ENCODE measurements around the gene SMOC2. TPM values are rescaled to one million over a fixed set of nuclear protein-coding genes. Genes with fewer than 3 reads are reported as not detected.

The SMOC2 gene
- total RNA-seq, 8 experiments from 2014 or later: 0.15 to 31.4 (median 0.94) TPM; not detected in 2

DNA sequence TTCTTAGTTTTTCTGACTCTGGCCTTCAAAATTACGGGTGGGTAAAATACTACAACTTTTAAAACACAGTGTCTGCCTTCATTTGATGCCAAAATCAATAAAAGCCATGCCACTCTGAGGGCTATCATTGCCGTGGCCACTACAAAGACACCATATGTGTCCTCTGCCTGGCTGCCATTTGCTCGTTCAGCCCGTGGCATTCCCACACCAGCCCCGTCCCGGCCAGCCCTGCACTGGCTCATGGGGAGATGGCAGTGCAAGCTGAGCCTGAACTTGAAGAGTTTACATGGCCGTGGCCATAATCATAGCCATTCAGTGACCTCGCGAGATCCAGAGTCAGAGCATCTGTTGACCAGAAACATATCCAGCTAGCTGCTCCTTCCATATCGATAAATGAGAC lies 79.2 kb downstream of the SMOC2 start:
- Histone ChIP-seq H3K4me1 (replicated peaks in 1 of 2) (no peaks in the 10 kb centered on the region), H3K4me3 (no peak overlapping the region), H3K27ac (no peak overlapping the region)
- WGBS, 10 experiments: 4 to 94% (median 82%) methylated on average over 1 to 10 of the region's 10 CpGs; no CpG with 5 or more reads in 1 of the 10 experiments
- in situ Hi-C loops (cut with MboI; ENCODE audit: low pct_unique_long_range_greater_than_20kb in 2 of 9, low sequenced_read_pairs in 9 of 9, unreplicated experiment in 9 of 9): no loop called here
- no peak for ATAC-seq (replicated peaks in 6 of 8)

DNA sequence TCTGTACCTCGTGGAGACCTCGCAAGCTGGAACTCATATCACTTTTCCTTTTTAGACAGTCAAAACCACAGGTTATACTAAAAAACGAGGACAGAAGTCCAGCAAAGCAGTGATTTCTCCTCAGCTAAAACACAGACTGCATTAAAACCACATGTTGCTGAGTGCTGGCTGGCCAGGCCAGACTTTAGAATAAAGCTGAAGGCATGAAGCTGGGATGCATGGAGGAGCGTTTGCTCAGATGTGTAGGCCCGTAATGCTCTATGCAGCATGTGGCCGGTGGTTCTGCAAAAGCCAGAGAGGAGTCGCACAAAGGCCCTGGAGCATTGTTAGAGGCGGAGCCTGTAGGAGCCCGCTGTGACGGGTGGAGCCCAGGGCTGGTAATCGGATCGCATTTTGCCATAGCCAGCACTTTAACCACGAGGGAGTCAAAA lies 83.6 kb downstream of the SMOC2 start:
- no peaks in the 10 kb centered on the region for H3K4me1 ChIP-seq (replicated peaks in 1 of 2)
- H3K27ac ChIP-seq: no peak overlapping the region
- no peak overlapping the region for H3K4me3 ChIP-seq
- WGBS, 10 experiments: 5 to 83% (median 70%) methylated on average over 1 to 11 of the region's 13 CpGs; no CpG with 5 or more reads in 3 of the 10 experiments
- ATAC-seq (replicated peaks in 6 of 8): peak in 1 of 8 experiments; percentile 38
- in situ Hi-C loops (cut with MboI; ENCODE audit: low pct_unique_long_range_greater_than_20kb in 2 of 9, low sequenced_read_pairs in 9 of 9, unreplicated experiment in 9 of 9): no loop called here

DNA sequence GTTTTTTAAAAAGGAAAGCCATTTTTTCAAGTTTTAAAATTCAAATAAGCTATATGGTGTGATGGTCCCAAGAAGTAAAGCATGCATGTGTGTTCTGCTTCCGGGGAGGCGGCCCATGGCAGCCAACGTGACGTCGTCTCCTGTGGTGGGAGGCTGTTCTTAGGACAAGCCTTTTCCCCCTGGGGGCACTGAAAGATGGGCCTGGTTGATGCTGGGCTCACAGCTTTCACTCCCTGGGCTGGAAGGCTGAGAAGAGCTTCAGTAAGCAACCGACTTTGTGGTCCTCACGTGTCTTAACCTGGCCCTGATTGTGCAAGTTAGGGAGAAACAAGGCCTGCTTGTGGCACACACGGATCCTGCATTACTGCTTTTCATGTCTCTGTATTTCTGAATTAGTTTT lies 84.1 kb downstream of the SMOC2 start:
- H3K27ac ChIP-seq: no peak overlapping the region
- 60 to 100% (median 80%) methylated on average over 1 to 4 of the region's 8 CpGs; no CpG with 5 or more reads in 3 of the 10 experiments for WGBS, 10 experiments
- ATAC-seq (replicated peaks in 6 of 8): no peak
- in situ Hi-C loops (cut with MboI; ENCODE audit: low pct_unique_long_range_greater_than_20kb in 2 of 9, low sequenced_read_pairs in 9 of 9, unreplicated experiment in 9 of 9): no loop called here
- no peak overlapping the region for H3K4me3 ChIP-seq
- peaks cover 0 to 4% of the 10 kb centered on the region in 2 donors for H3K4me1 ChIP-seq (replicated peaks in 1 of 2)

DNA sequence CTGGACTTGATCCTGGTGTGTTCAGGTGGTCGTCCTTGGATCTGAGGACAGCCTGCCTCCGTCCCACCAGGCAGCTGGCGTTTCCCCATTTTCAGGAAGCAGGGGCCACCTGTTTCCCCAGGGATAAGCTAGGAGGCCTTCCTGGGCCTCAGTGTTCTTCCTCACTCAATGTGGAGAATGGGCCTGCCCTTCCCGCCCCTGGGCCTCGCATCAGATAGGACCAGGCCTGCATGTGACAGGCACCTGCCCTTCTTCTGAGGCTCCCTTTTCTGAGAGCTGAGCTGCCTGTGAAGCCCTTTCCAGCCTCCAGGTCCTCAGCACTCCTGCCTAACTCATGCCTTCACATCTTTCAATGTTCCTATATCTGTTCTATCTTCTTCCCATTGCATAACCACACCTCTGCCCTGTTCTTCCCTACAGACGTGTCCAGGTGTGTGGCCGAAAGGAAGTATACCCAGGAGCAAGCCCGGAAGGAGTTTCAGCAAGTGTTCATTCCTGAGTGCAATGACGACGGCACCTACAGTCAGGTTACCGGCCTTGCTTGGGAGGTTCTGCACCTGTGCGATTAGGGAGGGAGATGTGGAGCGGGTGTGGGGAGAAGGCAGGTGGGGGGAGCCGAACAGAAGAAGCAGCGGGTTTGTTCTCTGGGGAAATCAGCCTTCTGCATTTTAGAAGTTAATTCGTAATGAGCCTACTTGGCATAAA lies 85.1 kb downstream of the SMOC2 start:
- in situ Hi-C loops (cut with MboI; ENCODE audit: low pct_unique_long_range_greater_than_20kb in 2 of 9, low sequenced_read_pairs in 9 of 9, unreplicated experiment in 9 of 9): no loop called here
- no peak for ATAC-seq (replicated peaks in 6 of 8)

DNA sequence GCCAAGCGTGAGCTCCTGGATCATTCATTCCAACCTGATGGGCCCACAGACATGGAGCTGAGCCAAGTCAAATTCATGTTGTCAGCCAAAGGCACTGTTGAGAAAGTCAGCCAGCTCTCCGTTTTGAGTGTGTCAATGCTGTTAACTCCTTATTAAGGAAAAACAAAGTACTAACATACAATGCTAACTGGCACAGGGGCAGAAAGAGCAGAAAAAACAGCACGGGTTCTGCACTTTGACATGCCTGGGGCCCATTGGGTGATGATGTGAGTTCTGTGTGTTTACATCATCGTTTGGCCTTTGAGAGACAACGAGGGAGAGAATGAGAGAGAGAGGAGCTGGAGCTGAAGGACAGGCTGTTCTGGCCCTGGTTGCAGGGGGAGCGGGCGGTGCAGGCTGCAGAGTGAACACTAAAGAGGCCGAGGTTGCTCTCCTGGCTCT lies 85.9 kb downstream of the SMOC2 start:
- 0 to 100% (median 80%) methylated on average over 1 to 4 of the region's 8 CpGs; no CpG with 5 or more reads in 1 of the 10 experiments for WGBS, 10 experiments
- peaks cover 0 to 6% of the 10 kb centered on the region in 2 donors for H3K4me1 ChIP-seq (replicated peaks in 1 of 2)
- no peak overlapping the region for H3K27ac ChIP-seq
- H3K4me3 ChIP-seq: no peak overlapping the region
- in situ Hi-C loops (cut with MboI; ENCODE audit: low pct_unique_long_range_greater_than_20kb in 2 of 9, low sequenced_read_pairs in 9 of 9, unreplicated experiment in 9 of 9): no loop called here
- ATAC-seq (replicated peaks in 6 of 8): peak in 3 of 8 experiments; percentile 27 to 90 (median 36)

More for the DNA sequence above, 85.1 kb downstream of the SMOC2 start:
- H3K27ac ChIP-seq: no peak overlapping the region
- H3K4me3 ChIP-seq: no peak overlapping the region
- WGBS, 10 experiments: 55 to 100% (median 98%) methylated on average over 1 to 12 of the region's 16 CpGs; no CpG with 5 or more reads in 4 of the 10 experiments
- H3K4me1 ChIP-seq (replicated peaks in 1 of 2): peaks cover 0 to 6% of the 10 kb centered on the region in 2 donors

DNA sequence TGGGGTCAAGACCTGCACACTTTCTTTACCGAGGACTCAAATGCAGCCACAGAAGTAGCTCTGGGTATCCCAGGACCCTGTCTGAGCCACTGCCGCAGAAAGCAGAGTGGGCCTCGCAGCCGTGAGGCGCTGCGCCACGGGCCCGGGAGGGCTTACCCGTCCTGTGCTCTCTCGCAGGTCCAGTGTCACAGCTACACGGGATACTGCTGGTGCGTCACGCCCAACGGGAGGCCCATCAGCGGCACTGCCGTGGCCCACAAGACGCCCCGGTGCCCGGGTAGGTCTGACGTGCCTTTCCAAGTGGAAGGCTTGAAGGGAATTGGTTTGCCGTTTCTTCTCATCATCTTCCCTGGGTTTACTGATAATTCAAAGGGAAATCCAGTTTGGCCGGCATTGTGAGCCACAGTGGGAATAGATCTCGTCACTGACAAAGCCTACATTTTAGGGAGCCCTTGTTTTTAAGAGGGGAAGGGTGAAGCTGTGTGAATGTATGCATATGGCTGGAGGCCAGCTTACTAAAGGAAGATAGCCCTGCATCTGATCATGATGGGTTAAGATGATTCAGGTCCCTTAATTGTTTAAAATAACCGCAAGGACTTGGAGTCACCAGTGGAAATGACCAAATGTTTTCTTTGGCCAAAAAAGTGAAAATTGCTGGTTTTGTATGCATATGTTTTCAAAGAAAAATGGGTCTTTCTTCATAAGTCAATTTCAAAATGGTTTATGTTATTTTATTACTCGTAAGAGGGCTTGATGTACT lies 86.6 kb downstream of the SMOC2 start:
- Histone ChIP-seq H3K27ac (no peak overlapping the region), H3K4me3 (no peak overlapping the region), H3K4me1 (replicated peaks in 1 of 2) (peaks cover 0 to 6% of the 10 kb centered on the region in 2 donors)
- ATAC-seq (replicated peaks in 6 of 8): no peak
- 0 to 100% (median 75%) methylated on average over 2 to 16 of the region's 25 CpGs; no CpG with 5 or more reads in 1 of the 10 experiments for WGBS, 10 experiments
- in situ Hi-C loops (cut with MboI; ENCODE audit: low pct_unique_long_range_greater_than_20kb in 2 of 9, low sequenced_read_pairs in 9 of 9, unreplicated experiment in 9 of 9): no loop called here

- in situ Hi-C loops (cut with MboI; ENCODE audit: low pct_unique_long_range_greater_than_20kb in 2 of 9, low sequenced_read_pairs in 9 of 9, unreplicated experiment in 9 of 9): no loop called here
- ATAC-seq (replicated peaks in 6 of 8): no peak
- H3K4me1 ChIP-seq (replicated peaks in 1 of 2): peaks cover 0 to 6% of the 10 kb centered on the region in 2 donors
- no peak overlapping the region for H3K27ac ChIP-seq
- no peak overlapping the region for H3K4me3 ChIP-seq
- 33 to 100% (median 97%) methylated on average over 1 to 3 of the region's 3 CpGs; no CpG with 5 or more reads in 1 of the 10 experiments for WGBS, 10 experiments
These were observed 87.6 kb downstream of the SMOC2 start for GRCh38 chr6:168528474-168529095.

DNA sequence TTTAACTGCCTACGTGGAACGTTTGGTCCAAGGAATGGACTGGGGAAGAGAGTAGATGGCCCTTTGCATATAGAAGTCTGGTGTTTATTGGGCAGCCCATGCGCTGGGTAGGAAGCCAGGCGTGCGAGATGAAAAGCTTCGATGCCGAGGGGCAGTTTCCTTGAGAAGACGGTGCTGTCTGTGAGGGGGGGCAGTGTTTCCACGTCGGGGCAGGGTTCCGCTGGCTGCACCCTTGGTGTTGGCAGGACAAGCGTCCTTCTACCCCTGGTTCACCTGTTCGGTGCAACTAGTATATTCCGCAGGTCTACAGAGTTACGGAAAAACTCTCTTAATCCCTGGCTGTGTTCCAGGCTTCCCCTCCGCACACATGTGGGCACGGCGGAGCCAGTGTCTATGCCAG lies 88.2 kb downstream of the SMOC2 start:
- Histone ChIP-seq H3K4me1 (replicated peaks in 1 of 2) (peaks cover 0 to 6% of the 10 kb centered on the region in 2 donors), H3K27ac (no peak overlapping the region), H3K4me3 (no peak overlapping the region)
- no peak for ATAC-seq (replicated peaks in 6 of 8)
- 32 to 100% (median 95%) methylated on average over 1 to 9 of the region's 18 CpGs; no CpG with 5 or more reads in 1 of the 10 experiments for WGBS, 10 experiments
- in situ Hi-C loops (cut with MboI; ENCODE audit: low pct_unique_long_range_greater_than_20kb in 2 of 9, low sequenced_read_pairs in 9 of 9, unreplicated experiment in 9 of 9): no loop called here

DNA sequence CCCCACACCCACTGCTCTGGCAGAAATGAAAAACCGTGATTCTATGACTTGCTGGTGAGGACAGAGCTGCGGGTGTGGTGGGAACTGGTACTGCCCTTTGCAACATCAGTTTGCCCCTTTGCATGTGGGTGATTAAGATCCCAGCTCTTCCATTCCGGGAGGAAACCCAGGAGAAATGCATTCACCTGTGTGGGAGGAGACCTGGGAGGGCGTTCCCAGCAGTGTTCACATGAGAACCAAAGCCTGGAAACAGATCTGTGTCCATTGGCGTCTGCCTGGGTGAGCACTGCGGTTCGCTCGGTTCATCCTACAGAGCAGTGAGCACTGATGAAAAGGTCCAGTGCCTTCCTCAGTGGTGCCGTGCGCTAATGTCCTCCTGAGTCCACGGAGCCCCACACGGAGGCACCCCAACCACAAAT lies 89.7 kb downstream of the SMOC2 start:
- Histone ChIP-seq H3K4me3 (no peak overlapping the region), H3K4me1 (replicated peaks in 1 of 2) (peaks cover 0 to 6% of the 10 kb centered on the region in 2 donors), H3K27ac (no peak overlapping the region)
- WGBS, 10 experiments: 30 to 93% (median 79%) methylated on average over 2 to 5 of the region's 12 CpGs; no CpG with 5 or more reads in 6 of the 10 experiments
- in situ Hi-C loops (cut with MboI; ENCODE audit: low pct_unique_long_range_greater_than_20kb in 2 of 9, low sequenced_read_pairs in 9 of 9, unreplicated experiment in 9 of 9): no loop called here
- ATAC-seq (replicated peaks in 6 of 8): no peak

GRCh38 chr6:168532070-168532469 lies 91.1 kb downstream of the SMOC2 start:
- WGBS, 10 experiments: 39 to 100% (median 60%) methylated on average over 1 to 4 of the region's 5 CpGs; no CpG with 5 or more reads in 1 of the 10 experiments
- in situ Hi-C loops (cut with MboI; ENCODE audit: low pct_unique_long_range_greater_than_20kb in 2 of 9, low sequenced_read_pairs in 9 of 9, unreplicated experiment in 9 of 9): no loop called here
- ATAC-seq (replicated peaks in 6 of 8): no peak
- no peak overlapping the region for H3K4me3 ChIP-seq
- peaks cover 0 to 6% of the 10 kb centered on the region in 2 donors for H3K4me1 ChIP-seq (replicated peaks in 1 of 2)
- H3K27ac ChIP-seq: no peak overlapping the region

DNA sequence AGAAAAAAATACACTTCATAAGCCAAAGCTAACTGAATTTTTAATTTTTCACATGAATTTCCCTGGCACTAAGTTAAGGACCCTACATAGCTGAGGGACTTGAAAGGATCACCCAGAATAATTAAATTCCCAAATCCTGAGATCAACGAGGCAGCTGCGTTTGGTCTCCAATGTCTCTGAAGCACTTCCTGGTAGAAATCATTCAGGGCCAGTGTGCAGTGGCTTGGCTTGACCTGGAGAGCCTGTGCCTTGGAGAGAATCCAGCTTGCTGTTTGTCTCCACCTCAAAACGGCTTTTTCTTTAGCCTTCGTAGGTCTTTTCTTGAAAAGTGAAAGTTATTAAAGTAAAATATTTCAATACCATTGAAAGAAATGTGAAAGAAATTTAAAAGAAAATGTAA lies 92.4 kb downstream of the SMOC2 start:
- no peak overlapping the region for H3K27ac ChIP-seq
- in situ Hi-C loops (cut with MboI; ENCODE audit: low pct_unique_long_range_greater_than_20kb in 2 of 9, low sequenced_read_pairs in 9 of 9, unreplicated experiment in 9 of 9): no loop called here
- H3K4me3 ChIP-seq: no peak overlapping the region
- H3K4me1 ChIP-seq (replicated peaks in 1 of 2): peaks cover 0 to 9% of the 10 kb centered on the region in 2 donors
- no peak for ATAC-seq (replicated peaks in 6 of 8)
- WGBS, 10 experiments: 6 to 100% (median 77%) methylated on average over 2 to 4 of the region's 4 CpGs

DNA sequence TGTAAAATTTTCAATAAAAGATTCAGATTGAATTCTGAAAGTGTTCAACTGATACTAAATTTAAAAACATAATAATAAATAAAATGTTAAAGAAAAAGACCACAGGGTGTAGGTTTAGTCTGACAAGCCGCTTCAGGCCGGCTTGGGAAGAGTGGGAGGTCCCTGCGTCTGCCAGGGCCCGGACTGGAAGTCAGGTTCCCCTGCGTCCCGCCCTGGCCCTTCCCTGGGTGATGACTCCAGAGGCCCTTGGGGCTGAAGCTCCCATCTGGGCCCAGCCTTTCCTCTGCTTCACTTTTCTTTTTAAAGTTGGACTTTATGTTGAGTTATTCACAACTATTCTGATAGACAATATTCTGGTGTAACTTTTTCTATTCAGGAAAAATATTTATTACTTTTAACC lies 93.3 kb downstream of the SMOC2 start:
- peaks cover 0 to 9% of the 10 kb centered on the region in 2 donors for H3K4me1 ChIP-seq (replicated peaks in 1 of 2)
- ATAC-seq (replicated peaks in 6 of 8): peak in 1 of 8 experiments; percentile 33
- no peak overlapping the region for H3K27ac ChIP-seq
- 36 to 100% (median 80%) methylated on average over 1 to 6 of the region's 6 CpGs; no CpG with 5 or more reads in 1 of the 10 experiments for WGBS, 10 experiments
- H3K4me3 ChIP-seq: no peak overlapping the region
- in situ Hi-C loops (cut with MboI; ENCODE audit: low pct_unique_long_range_greater_than_20kb in 2 of 9, low sequenced_read_pairs in 9 of 9, unreplicated experiment in 9 of 9): no loop called here

DNA sequence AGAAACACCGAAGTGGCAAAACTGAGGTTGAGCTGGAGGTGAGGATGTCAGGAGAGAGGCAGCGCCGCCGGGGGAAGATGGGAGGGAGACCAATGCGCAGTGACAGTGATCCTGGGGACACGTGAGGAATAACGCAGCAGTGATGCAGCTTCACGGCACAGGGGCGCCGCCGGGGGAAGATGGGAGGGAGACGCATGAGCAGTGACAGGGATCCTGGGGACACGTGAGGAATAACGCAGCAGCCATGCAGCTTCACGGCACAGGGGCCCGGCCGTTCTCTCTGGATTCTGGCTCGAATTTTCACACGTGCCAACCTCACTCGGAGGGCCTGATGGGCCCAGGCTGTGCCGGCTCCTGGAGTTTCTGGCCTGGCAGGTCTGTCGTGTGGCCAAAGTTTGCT lies 94.7 kb downstream of the SMOC2 start:
- H3K27ac ChIP-seq: no peak overlapping the region
- in situ Hi-C loops (cut with MboI; ENCODE audit: low pct_unique_long_range_greater_than_20kb in 2 of 9, low sequenced_read_pairs in 9 of 9, unreplicated experiment in 9 of 9): no loop called here
- WGBS, 10 experiments: 0 to 100% (median 76%) methylated on average over 1 to 8 of the region's 22 CpGs; no CpG with 5 or more reads in 2 of the 10 experiments
- H3K4me1 ChIP-seq (replicated peaks in 1 of 2): peaks cover 0 to 3% of the 10 kb centered on the region in 2 donors
- ATAC-seq (replicated peaks in 6 of 8): peak in 2 of 8 experiments; percentile 19 to 41
- no peak overlapping the region for H3K4me3 ChIP-seq
